ENCODE results near the gene PPIF. TPM values are rescaled to one million over a fixed set of nuclear protein-coding genes. Genes with fewer than 3 reads are reported as not detected.

Gene PPIF
- total RNA-seq, 2 donors from 2014 or later: 50.4 to 51.0 TPM

GRCh38 chr10:79357180-79357579, 9.9 kb downstream of the PPIF start:
- H3K9ac ChIP-seq (ENCODE audit: extremely low read depth, low read length, poor library complexity, severe bottlenecking): no peak overlapping the region
- no peaks in the 10 kb centered on the region for H3K27me3 Mint-ChIP-seq (ENCODE audit: insufficient read depth)
- no peak for DNase-seq
- no peak overlapping the region for H3K27ac Mint-ChIP-seq
- no peak for TF ChIP-seq CTCF (conservative IDR thresholded peaks at IDR 0.05)
- no peaks in the 10 kb centered on the region for H3K4me1 ChIP-seq (ENCODE audit: control insufficient read depth, insufficient read depth, low read length)
- H3K4me3 Mint-ChIP-seq: no peak overlapping the region
- H3K36me3 Mint-ChIP-seq (ENCODE audit: low read depth): peaks cover 45% of the 10 kb centered on the region
- H3K9me3 Mint-ChIP-seq: no peaks in the 10 kb centered on the region
- no peak overlapping the region for H3K4me3 ChIP-seq (ENCODE audit: low read length)
- no peaks in the 10 kb centered on the region for H3K9me3 ChIP-seq (ENCODE audit: control insufficient read depth, low read length)
- WGBS, 2 experiments (ENCODE audit: insufficient coverage in 1 of 2, insufficient read length in 1 of 2): 95 to 99% methylated on average over 8 to 9 of the region's 9 CpGs
- peaks cover 29% of the 10 kb centered on the region for H3K36me3 ChIP-seq (ENCODE audit: control insufficient read depth, insufficient read depth, low read length)
- H3K27me3 ChIP-seq (ENCODE audit: control insufficient read depth, insufficient read depth, low read length, poor library complexity, severe bottlenecking): no peaks in the 10 kb centered on the region
- no peaks in the 10 kb centered on the region for H3K4me1 Mint-ChIP-seq
- no peak overlapping the region for H3K27ac ChIP-seq (ENCODE audit: low read depth, low read length)

GRCh38 chr10:79358811-79359210, 11.5 kb downstream of the PPIF start:
- Histone ChIP-seq H3K27me3 (ENCODE audit: control insufficient read depth, insufficient read depth, low read length, poor library complexity, severe bottlenecking) (no peaks in the 10 kb centered on the region), H3K36me3 (ENCODE audit: control insufficient read depth, insufficient read depth, low read length) (peaks cover 13% of the 10 kb centered on the region), H3K9me3 (ENCODE audit: control insufficient read depth, low read length) (no peaks in the 10 kb centered on the region), H3K9ac (ENCODE audit: extremely low read depth, low read length, poor library complexity, severe bottlenecking) (no peak overlapping the region), H3K27ac (ENCODE audit: low read depth, low read length) (no peak overlapping the region), H3K4me1 (ENCODE audit: control insufficient read depth, insufficient read depth, low read length) (no peaks in the 10 kb centered on the region), H3K4me3 (ENCODE audit: low read length) (no peak overlapping the region)
- TF ChIP-seq CTCF (conservative IDR thresholded peaks at IDR 0.05): no peak
- 88 to 97% methylated on average over 4 to 5 of the region's 5 CpGs for WGBS, 2 experiments (ENCODE audit: insufficient coverage in 1 of 2, insufficient read length in 1 of 2)
- peaks cover 33% of the 10 kb centered on the region for H3K36me3 Mint-ChIP-seq (ENCODE audit: low read depth)
- no peak for DNase-seq
- no peak overlapping the region for H3K4me3 Mint-ChIP-seq
- H3K27me3 Mint-ChIP-seq (ENCODE audit: insufficient read depth): peaks cover 3% of the 10 kb centered on the region
- peaks cover 2% of the 10 kb centered on the region for H3K9me3 Mint-ChIP-seq
- no peak overlapping the region for H3K27ac Mint-ChIP-seq
- no peaks in the 10 kb centered on the region for H3K4me1 Mint-ChIP-seq

GRCh38 chr10:79359816-79360498, 12.7 kb downstream of the PPIF start:
- no peak for DNase-seq
- no peak overlapping the region for H3K4me3 ChIP-seq (ENCODE audit: low read length)
- Mint-ChIP-seq H3K36me3 (ENCODE audit: low read depth) (peaks cover 22% of the 10 kb centered on the region), H3K27me3 (ENCODE audit: insufficient read depth) (peaks cover 10% of the 10 kb centered on the region), H3K27ac (no peak overlapping the region), H3K4me1 (no peaks in the 10 kb centered on the region), H3K4me3 (no peak overlapping the region), H3K9me3 (peaks cover 2% of the 10 kb centered on the region)
- no peak overlapping the region for H3K9ac ChIP-seq (ENCODE audit: extremely low read depth, low read length, poor library complexity, severe bottlenecking)
- no peak overlapping the region for H3K27ac ChIP-seq (ENCODE audit: low read depth, low read length)
- peaks cover 6% of the 10 kb centered on the region for H3K27me3 ChIP-seq (ENCODE audit: control insufficient read depth, insufficient read depth, low read length, poor library complexity, severe bottlenecking)
- WGBS, 2 experiments (ENCODE audit: insufficient coverage in 1 of 2, insufficient read length in 1 of 2): 85 to 93% methylated on average over 4 to 6 of the region's 6 CpGs
- no peaks in the 10 kb centered on the region for H3K4me1 ChIP-seq (ENCODE audit: control insufficient read depth, insufficient read depth, low read length)
- H3K9me3 ChIP-seq (ENCODE audit: control insufficient read depth, low read length): no peaks in the 10 kb centered on the region
- peaks cover 2% of the 10 kb centered on the region for H3K36me3 ChIP-seq (ENCODE audit: control insufficient read depth, insufficient read depth, low read length)
- no peak for TF ChIP-seq CTCF (conservative IDR thresholded peaks at IDR 0.05)

All from endodermal cell (in vitro differentiated cells).